Measurements from ENCODE around the gene USP3.

GRCh38 chr15:63551400-63551799 is 47.0 kb downstream of the USP3 start:
- TF ChIP-seq CTCF (conservative IDR thresholded peaks at IDR 0.05) (no peak), ZFX (IDR thresholded peaks at IDR 0.05) (no peak)
